SIG-M5 (cell line): ENCODE results near the gene SH2D5.
A peak's percentile ranks its signal among the peaks of the same experiment; 100 is the strongest.

Experiments used
- DNase-seq: peaks from one replicate; lab custom pipeline; 2025; lab: John Stamatoyannopoulos, UW

Gene SH2D5

DNA sequence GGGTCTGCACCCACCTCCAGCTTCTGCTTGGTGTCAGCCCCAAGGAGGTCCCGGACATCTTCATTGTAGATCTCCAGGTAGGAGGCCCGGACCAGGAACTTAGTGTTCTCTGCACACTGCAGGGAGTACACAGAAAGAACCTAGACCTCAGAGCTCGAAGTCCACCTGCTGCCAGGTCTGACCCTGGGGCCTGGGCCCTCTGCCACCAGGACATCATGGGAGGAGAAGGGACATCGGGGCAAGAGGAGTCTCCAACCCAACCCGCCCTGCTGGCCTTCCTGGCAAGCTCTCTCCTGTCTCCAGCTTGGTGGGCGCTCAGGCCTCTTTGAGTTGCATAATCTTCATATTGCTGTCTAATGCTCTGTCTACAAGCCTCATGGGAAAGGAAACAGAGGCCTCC, 19.1 kb downstream of the SH2D5 start:
- DNase-seq, result no peak

GRCh38 chr1:20712215-20712577, 20.3 kb downstream of the SH2D5 start:
- DNase-seq, result no peak

- no peak for DNase-seq
These were observed 21.0 kb downstream of the SH2D5 start for GRCh38 chr1:20711285-20712214.

- no peak for DNase-seq
These were observed 21.8 kb downstream of the SH2D5 start for GRCh38 chr1:20710469-20711284.

- DNase-seq, result no peak
These were observed 22.6 kb downstream of the SH2D5 start for GRCh38 chr1:20709868-20710267.

- DNase-seq, result no peak
These were observed 23.6 kb downstream of the SH2D5 start for GRCh38 chr1:20708891-20709290.

- DNase-seq, result no peak
These were observed 24.4 kb downstream of the SH2D5 start for GRCh38 chr1:20708057-20708456.

DNA sequence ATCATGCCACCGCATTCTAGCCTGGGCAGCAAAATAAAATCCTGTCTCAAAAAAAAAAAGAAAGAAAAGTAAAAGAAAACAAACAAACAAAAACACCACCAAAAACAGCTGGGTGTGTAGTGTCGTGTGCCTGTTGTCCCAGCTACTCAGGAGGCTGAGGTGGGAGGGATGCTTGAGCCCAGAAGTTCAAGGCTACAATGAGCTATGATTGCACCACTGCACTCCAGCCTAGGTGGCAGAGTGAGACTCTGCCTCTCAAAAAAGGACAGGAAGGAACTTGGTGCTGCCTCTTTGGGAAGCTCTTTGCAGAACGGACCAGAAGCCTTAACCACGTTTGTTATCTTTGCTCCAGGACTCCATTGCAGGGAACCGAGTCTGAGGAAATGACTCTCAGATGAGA, 25.7 kb downstream of the SH2D5 start:
- no peak for DNase-seq

- DNase-seq, result no peak
These were observed 27.2 kb downstream of the SH2D5 start for GRCh38 chr1:20705203-20705755.

DNA sequence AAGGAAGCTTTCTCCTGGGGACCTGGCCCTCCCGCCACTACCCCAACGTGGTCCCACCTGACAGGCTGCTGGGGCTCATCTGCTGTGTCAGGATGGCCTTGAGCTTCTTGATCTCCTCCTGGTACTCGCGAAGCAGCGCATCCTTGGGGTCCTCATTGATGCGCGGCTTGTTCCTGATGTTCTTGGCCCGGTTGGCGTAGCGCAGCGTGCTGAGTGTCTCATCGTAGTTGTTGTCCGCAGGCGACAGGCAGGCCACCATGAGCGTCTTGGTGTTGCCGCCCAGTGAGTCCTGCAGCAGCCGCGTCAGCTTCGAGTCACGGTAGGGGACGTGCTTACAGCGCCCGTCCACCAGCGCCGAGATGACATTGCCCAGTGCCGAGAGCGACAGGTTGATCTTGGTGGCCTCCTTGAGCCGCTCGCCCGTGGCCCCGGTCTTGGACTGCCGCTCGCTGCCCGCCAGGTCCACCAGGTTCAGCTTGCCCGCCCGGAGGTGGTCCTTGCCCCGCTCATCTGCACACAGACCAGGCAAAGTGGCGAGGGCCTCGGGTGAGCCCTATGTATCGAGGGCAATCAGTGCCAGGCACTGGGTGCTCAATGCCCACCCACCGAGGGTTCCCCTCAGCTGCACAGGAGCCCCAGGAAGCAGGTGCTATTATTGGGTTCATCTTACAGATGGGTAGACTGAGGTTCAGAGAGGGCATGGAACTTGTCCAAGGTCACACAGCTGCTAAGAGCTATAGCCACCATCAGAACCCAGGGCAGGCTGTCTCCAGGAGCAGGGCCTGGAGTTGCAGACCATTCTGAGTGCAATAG, 27.9 kb downstream of the SH2D5 start:
- DNase-seq, result no peak

DNA sequence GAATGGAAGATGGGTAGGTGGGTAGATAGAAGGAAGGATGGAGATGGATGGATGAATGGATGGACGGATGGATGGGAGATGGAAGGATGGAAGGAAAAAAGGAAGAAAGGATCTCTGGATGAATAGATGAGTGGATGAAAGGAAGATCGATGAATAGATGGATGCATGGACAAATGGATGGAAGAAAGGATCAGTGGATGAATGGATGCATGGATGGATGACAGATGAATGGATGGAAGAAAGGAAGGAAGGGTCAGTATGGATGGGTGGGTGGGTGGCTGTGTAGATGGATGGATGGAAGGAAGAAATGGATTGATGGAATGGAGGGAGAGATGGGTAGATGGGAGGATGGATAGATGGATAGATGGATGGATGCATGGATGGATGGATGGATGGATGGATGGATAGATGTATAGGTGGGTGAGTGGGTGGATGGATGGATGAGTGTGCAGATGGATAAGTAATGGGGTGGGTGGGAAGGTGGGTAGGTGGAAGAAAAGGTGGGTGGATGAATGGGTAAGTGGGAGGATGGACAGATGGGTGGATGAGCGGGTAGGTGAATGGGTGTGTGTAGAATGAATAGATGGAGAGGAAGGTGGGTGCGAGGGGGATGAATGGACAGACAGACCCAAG, 29.3 kb downstream of the SH2D5 start:
- DNase-seq, result no peak

- DNase-seq, result no peak
These were observed 30.1 kb downstream of the SH2D5 start for GRCh38 chr1:20702416-20702815.

DNA sequence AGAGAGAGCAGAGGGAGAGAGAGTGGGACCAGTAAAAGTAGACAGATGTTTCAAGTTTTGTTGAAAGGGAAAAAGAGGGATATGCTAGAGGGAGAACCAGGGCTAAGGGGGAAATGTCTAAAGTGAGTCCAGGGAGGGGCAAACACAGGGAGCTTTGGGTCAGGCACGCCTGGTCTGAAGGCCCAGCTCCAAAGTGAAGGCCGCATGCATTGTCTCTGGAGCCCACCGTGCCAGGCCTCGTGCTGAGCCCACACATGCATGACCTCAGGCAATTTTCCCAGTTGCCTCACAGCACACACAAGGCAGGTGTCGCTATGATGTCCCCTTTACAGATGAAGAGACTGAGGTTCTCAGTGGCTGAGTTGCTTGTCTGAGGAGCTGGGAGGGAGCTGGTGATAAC, 30.7 kb downstream of the SH2D5 start:
- no peak for DNase-seq

DNA sequence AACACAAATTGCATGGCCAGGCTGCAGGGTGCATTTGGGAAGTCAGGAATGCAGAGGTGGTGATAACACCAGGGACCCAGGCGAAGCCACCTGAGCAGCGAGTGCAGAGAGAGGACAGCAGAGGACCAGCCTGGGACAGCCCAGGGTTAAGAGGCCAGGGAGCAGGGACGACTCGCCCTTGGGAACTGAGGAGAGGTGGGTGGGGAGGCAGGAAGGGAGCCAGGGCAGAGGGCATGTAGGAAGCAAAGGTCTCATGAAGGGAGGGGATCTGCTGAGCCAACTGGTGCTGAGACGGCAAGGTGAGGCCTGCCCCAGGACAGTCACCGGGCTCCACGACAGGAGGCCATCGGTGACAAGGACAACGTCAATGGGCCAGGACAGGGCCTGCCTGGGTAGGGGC, 31.1 kb downstream of the SH2D5 start:
- no peak for DNase-seq

- DNase-seq, result no peak
These were observed 31.8 kb downstream of the SH2D5 start for GRCh38 chr1:20700636-20701215.

DNA sequence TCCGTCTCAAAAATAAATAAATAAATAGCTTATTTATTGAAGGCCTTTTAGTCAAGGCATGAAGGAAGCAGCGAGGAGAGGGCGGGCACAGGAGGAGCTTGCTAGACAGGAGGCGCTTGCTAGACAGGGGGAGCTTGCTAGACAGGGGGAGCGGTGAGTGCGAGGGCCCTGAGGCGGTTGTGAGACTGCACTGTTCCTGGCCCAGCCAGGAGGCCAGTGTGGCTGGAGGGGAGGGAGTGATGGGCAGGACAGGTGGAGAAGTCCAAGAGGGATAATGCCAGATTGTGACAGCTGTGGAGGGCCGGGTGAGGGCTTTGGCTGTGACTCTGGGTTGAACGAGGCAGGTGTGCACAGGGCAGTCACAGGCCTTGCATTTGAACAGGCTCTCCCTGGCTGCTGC, 32.9 kb downstream of the SH2D5 start:
- no peak for DNase-seq

GRCh38 chr1:20698195-20698910, 34.1 kb downstream of the SH2D5 start:
- DNase-seq, result no peak

DNA sequence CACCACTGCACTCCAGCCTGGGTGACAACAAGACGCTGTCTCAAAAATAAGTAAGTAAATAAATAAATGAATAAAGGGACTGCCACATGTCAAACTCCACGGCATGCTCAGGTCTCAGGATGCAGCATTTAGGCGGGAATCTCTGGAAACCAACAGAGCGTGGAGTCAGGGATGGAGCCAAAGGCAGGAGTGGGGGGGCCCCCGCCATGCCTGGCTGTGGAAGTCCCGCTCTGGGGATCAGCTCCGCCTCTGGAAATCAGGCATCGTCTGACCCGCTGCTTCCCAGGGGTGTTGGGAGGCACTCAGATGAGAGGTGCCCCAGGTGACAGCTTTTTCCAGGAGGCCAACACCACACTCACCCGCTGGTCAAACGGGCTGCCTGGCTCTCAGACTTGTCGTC, 34.9 kb downstream of the SH2D5 start:
- DNase-seq, result no peak

DNA sequence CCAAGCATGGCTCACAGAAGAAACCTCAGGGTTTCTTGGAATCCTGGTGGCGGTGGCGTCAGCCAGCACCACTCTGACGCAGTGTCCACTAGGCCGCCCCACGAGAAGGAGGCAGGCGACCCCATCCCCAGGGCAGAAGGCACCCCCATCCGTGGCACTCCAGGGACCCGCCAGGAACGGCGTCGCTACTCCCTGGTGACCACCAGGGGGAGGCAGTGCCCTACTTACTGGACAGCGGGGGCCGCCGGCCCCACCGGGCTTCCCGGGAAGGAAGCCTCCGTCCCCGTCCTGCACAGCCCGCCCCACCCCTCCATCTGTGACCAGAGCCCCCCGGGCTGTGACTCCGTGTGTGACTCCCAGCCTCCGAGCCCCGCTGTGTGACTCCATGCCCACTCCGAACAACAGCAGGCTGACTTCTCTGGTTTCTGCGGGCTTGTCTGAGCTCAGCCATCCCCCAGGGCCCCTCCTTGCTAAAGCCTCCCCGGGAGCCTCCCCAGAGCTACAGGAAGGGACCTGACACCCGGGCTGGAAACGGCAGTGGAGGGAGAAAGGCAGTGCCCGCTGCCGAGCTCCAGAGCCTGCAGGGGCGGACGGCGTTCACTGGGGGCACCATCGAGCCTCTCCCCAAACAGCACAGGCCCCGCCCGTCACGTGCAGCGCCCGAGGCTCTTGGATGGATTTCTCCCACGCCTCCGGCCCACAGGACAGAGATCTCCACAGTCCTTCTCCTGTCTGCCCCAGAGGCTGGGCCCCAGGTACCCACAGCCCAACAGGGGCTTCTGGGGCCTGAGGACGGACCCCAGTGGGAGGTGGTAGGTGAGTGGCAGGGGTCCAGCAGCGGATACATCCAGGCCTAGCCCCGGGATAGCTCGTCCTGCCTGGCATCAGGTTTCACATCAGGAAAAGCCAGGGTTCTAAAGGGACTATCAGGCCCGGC, 35.8 kb downstream of the SH2D5 start:
- peak; percentile 31 for DNase-seq
